GM12864 (cell line): Measurements from ENCODE around the gene PHF24.

Source experiments
- DNase-seq: peaks from one replicate; pipeline ENCODE4 v3.0.0-alpha.2; 2011; ENCODE audit warnings: low read depth
- H3K4me3 ChIP-seq: 2 replicates; pipeline ENCODE4 v1.5.1; 2011; ENCODE audit warnings: mild to moderate bottlenecking, low read depth, low read length, control low read depth
- TF ChIP-seq, protein P1 (sequence below): IDR thresholded peaks from 2 replicates; pipeline ENCODE4 v1.5.1; 2011; ENCODE audit warnings: low read depth, mild to moderate bottlenecking, moderate library complexity, low read length, control low read depth, inconsistent platforms; ENCODE audit errors: missing control alignments

Gene PHF24

DNA sequence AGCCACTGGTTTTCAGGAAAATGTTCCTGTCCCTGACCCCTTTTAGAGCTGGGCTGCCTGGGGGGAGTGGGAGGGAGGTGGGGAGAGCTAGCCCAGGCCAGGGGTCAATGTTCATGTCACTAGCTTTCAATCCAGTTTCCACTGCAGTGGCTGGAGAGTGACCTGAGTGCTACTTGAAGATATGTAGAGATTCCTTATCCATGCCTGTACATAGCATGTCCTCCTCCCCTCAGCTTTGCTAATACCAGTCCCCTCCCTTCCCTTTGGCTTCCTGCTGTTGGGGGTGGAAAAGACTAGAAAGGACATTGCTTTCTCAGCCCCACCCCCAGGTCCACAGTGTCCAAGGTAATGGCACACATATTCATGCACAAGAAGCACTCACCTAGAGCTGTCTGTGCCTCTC, 39.3 kb downstream of the PHF24 start:
- DNase-seq, result no peak
- H3K4me3 ChIP-seq, result no peak overlapping the region
- TF ChIP-seq, protein P1, sequence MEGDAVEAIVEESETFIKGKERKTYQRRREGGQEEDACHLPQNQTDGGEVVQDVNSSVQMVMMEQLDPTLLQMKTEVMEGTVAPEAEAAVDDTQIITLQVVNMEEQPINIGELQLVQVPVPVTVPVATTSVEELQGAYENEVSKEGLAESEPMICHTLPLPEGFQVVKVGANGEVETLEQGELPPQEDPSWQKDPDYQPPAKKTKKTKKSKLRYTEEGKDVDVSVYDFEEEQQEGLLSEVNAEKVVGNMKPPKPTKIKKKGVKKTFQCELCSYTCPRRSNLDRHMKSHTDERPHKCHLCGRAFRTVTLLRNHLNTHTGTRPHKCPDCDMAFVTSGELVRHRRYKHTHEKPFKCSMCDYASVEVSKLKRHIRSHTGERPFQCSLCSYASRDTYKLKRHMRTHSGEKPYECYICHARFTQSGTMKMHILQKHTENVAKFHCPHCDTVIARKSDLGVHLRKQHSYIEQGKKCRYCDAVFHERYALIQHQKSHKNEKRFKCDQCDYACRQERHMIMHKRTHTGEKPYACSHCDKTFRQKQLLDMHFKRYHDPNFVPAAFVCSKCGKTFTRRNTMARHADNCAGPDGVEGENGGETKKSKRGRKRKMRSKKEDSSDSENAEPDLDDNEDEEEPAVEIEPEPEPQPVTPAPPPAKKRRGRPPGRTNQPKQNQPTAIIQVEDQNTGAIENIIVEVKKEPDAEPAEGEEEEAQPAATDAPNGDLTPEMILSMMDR, result no peak

DNA sequence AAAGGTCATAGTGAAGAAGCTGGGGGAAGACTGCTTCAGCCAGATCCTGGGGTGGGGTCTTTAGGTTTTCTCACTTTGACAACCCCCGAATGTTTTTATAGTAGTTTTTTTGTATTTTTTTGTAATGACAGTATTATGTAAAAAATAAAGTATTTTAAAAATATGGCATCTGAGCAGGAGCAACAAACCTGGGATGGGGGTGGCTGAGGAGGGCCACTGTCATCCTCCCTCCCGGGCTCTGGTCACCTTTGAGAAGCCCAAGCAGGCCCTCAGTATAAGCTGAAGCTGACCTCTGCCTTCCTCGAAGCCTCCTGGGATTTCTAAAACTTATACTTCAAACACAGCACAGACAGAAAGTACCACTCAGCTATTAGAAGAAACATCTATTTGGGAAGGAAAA, 40.2 kb downstream of the PHF24 start:
- TF ChIP-seq, protein P1, result no peak
- no peak overlapping the region for H3K4me3 ChIP-seq
- no peak for DNase-seq

DNA sequence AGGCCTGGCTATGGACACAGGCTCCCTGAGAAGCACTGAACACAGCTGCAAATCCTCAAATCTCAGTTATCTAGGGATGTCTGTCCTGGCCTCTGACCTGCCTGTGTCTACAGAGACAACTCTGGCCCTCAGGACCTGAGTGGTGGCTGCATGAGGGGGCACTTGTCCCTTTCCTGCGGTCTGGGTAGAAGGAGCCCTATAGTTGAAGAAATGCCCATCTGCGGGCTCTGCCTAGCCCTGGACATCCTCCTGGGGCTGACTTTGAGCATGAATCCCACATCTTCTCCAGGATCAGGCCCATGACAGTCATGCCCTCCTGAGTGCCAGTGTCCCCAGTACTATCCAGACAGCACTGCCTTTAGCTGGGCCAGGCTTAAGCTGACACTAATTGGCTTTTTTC, 41.5 kb downstream of the PHF24 start:
- H3K4me3 ChIP-seq, result no peak overlapping the region
- TF ChIP-seq, protein P1, result no peak
- no peak for DNase-seq

DNA sequence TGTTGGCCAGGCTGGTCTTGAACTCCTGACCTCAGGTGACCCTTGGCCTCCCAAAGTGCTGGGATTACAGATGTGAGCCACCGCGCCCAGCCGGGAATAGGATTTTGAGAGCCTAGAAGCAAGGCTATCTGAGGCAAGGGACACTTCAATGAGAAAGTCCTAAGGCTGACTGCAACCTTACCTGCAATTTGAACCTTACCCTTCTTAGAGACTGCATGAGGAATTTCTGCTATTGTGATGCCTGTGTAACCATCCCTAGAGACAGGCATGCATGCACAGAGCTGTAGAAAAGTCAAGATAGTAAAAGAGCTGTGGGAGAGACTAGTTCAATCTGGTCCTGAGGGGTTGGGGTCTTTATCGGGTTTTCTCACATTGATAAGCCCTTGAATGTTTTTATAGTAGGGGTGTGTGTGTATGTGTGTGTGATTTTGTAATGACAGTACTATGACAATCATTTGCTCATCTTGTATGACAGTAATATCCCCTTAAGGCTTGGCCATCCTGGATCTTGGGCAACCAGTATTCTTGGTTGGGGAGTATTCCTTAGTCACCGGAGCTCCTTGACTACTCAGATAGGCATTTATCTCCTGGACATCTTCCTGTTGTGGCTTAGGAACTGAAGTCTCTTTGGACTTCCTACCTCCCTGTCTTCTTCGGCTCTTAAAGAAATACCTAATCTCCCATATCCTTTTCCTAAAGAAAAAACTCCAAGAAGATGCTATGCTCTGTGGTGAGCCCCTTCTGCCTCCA, 42.6 kb downstream of the PHF24 start:
- DNase-seq, result no peak
- no peak overlapping the region for H3K4me3 ChIP-seq
- TF ChIP-seq, protein P1, result no peak

DNA sequence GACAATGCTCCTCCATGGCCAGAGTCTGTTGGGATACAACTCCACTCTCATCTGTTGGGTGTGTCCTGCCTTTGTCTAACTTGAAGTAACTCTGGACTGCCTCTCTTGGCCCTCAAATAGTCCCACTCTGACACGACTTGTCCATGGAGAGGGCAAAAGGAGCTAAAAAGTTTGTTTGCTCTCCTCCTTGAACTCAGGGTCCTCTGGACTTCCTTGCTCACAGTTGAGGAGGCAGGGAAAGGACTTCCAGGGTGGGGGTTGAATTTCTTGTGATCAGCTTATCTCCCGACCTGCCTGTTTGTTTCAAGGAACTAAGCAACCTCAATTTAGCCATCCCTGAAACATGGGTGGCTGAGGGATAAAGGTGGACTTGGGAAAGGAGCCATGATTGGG, 43.2 kb downstream of the PHF24 start:
- no peak for DNase-seq
- no peak overlapping the region for H3K4me3 ChIP-seq
- TF ChIP-seq, protein P1, result no peak

DNA sequence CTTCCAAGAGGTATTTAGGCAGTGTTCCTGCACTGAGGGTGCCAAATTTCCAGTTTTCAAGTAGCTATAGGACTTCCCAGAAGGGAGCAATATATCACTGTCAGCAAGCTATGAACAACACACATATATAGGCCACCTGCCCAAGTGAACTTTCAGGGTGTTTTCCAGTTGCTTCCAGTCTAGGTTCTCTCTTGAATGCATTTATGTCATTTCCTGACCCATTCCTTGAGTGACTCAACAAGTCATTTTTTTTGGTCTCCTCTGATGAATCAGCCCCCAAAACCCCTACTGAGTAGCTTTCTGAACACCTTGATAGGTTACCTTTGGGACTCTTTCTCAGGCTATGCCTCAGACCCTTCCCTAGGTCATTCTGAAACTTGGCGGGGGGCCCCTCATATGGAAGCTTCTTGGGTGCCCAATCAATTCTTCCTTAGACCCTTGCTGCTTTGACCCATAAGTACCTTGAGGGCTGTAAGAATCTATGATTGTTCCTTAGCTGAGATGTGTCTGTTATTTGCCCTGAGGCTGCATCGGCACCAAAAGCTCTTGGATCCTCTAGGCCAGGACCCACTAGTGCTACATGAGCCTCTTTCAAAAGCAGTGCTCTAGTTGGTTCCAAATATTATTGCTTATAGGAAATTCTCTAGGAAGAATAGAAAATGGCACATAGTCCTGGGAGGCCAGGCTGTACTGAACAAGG, 43.9 kb downstream of the PHF24 start:
- no peak overlapping the region for H3K4me3 ChIP-seq
- TF ChIP-seq, protein P1, result no peak
- no peak for DNase-seq
